Kidney epithelial cell (primary cell): Measurements from ENCODE around the gene BCL7A. TPM values are rescaled to one million over a fixed set of nuclear protein-coding genes. Genes with fewer than 3 reads are reported as not detected.

Experiments used
- DNase-seq: peaks from one replicate; pipeline ENCODE4 v3.0.0-alpha.2; 2010; ENCODE audit warnings: low read depth
- H3K27me3 ChIP-seq: 2 replicates; pipeline ENCODE4 v1.6.0; 2011; ENCODE audit warnings: low read length; ENCODE audit not compliant: control insufficient read depth, insufficient read depth
- H3K36me3 ChIP-seq: 2 replicates; pipeline ENCODE4 v1.5.1; 2011; ENCODE audit warnings: low read length; ENCODE audit not compliant: control insufficient read depth, insufficient read depth
- H3K4me3 ChIP-seq: 2 replicates; pipeline ENCODE4 v1.5.1; 2011; ENCODE audit warnings: low read depth, mild to moderate bottlenecking, control low read depth, low read length
- total RNA-seq: library from RNA; depleted of rRNA; stranded (reverse); fragments of >200 nt; gene quantifications from 2 replicates; pipeline ENCODE4 v1.2.3, GENCODE V29; 2015
- TF ChIP-seq, protein P1 (sequence below): IDR thresholded peaks from 2 replicates; pipeline ENCODE4 v1.5.1; 2011; ENCODE audit warnings: mild to moderate bottlenecking, moderate library complexity, low read length, control low read depth, inconsistent platforms; ENCODE audit not compliant: insufficient read depth, poor library complexity, severe bottlenecking

Gene BCL7A
- total RNA-seq, 1 donor from 2014 or later = 23.8 TPM

DNA sequence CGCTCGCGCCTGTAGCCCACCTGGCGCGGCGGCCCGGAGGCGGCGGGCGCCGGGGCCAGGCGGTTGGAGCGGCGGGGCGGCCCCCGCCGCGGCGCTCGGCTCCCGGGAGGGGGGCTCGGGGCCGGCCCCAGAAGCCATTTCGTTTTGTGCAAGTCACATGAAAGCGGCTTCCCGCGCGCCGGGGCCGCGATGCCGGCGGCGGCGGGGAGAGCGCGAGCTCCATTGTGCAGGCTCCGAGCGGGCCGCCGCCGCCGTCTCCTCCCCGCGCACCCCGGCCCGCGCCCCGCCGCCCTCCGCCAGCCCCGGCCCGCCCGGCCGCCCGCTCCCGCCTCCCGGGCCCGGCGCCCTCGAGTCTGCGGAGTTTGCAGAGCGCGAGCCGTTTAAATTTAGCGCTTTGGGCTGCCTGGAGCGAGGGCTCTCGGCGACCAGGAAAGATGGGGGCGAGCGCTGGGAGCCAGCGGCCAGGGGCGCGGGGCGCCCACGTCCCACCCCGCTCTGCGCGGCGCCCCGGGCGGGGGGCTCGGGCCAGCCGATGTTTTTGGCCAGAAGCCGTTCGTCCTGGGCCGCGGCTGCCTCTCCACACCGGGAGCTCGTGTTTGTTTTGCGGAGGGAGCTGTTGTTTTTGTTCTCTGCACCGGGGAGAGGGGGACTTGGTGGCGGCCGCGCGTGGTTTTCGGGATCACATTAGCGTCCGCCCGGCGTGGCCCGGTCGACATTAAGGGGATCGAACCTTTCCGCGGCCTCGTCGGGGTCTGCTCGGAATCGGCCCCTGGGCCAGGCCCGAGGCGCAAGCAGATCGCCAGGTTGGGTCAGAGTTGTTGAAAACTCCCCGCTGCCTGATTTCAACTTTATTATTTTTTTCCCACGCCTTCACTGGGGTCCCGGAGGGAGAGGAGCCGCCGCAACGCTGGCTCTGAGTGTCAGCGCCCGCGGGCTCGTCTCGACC lies 982 bp downstream of the BCL7A start:
- no peak for DNase-seq
- TF ChIP-seq, protein P1, sequence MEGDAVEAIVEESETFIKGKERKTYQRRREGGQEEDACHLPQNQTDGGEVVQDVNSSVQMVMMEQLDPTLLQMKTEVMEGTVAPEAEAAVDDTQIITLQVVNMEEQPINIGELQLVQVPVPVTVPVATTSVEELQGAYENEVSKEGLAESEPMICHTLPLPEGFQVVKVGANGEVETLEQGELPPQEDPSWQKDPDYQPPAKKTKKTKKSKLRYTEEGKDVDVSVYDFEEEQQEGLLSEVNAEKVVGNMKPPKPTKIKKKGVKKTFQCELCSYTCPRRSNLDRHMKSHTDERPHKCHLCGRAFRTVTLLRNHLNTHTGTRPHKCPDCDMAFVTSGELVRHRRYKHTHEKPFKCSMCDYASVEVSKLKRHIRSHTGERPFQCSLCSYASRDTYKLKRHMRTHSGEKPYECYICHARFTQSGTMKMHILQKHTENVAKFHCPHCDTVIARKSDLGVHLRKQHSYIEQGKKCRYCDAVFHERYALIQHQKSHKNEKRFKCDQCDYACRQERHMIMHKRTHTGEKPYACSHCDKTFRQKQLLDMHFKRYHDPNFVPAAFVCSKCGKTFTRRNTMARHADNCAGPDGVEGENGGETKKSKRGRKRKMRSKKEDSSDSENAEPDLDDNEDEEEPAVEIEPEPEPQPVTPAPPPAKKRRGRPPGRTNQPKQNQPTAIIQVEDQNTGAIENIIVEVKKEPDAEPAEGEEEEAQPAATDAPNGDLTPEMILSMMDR = no peak
- Histone ChIP-seq H3K36me3 (no peaks in the 10 kb centered on the region), H3K4me3 (peak overlapping the region; percentile 65), H3K27me3 (no peaks in the 10 kb centered on the region)

- no peak for DNase-seq
- H3K36me3 ChIP-seq = no peaks in the 10 kb centered on the region
- TF ChIP-seq, protein P1 = no peak
- peak overlapping the region; percentile 65 for H3K4me3 ChIP-seq
- no peaks in the 10 kb centered on the region for H3K27me3 ChIP-seq
Measured at GRCh38 chr12:122023339-122024131, 1.9 kb downstream of the BCL7A start.

DNA sequence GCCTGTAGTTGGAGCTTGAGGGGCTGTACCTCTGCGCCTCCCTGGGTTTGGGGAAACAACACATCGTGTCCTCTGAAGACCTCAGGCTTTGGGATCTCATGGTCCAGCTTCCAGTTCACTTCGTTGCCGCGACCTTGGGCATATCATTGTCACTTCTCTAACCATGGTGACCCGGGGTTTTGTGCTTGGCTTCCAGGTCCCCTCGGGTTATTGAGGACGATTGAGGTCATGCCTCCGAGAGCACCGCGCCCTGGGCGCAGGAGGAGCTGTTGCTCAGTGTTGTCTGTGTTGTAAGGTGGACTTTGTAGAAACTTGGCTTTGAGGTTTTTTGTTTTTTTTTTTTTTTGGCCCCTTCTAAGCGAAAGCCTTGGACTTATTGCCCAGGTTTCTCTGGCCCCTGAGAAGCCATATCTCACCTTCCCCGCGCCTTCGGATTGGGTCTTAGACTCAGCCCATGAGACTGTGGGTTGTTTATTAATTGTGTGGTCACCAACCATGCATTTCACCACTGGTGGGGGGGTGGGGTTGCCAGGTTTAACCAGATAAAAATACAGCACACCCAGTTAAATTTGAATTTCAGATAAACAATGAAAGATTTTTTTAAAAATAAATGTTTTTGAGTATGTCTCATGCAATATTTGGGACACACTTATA lies 2.6 kb downstream of the BCL7A start:
- TF ChIP-seq, protein P1 = no peak
- peak; percentile 62 for DNase-seq
- Histone ChIP-seq H3K4me3 (peak overlapping the region; percentile 65), H3K27me3 (no peaks in the 10 kb centered on the region), H3K36me3 (no peaks in the 10 kb centered on the region)

GRCh38 chr12:122026706-122027333 lies 5.1 kb downstream of the BCL7A start:
- Histone ChIP-seq H3K27me3 (no peaks in the 10 kb centered on the region), H3K36me3 (peaks cover 2% of the 10 kb centered on the region), H3K4me3 (no peak overlapping the region)
- TF ChIP-seq, protein P1 = no peak
- no peak for DNase-seq

GRCh38 chr12:122028165-122028904 lies 6.7 kb downstream of the BCL7A start:
- DNase-seq = no peak
- TF ChIP-seq, protein P1 = no peak
- Histone ChIP-seq H3K4me3 (no peak overlapping the region), H3K27me3 (no peaks in the 10 kb centered on the region), H3K36me3 (peaks cover 2% of the 10 kb centered on the region)
